Activated CD8-positive, alpha-beta memory T cell treated with anti-CD3 and anti-CD28 coated beads for 1 hour (primary cell): ENCODE results near the gene AFG3L2.

Source experiments
- DNase-seq, 2 donors: peaks; one replicate each; pipeline ENCODE4 v3.0.0-alpha.2; 2020; ENCODE audit warnings: low read depth in 1 of 2; ENCODE audit errors: extremely low read depth in 1 of 2

AFG3L2 gene

DNA sequence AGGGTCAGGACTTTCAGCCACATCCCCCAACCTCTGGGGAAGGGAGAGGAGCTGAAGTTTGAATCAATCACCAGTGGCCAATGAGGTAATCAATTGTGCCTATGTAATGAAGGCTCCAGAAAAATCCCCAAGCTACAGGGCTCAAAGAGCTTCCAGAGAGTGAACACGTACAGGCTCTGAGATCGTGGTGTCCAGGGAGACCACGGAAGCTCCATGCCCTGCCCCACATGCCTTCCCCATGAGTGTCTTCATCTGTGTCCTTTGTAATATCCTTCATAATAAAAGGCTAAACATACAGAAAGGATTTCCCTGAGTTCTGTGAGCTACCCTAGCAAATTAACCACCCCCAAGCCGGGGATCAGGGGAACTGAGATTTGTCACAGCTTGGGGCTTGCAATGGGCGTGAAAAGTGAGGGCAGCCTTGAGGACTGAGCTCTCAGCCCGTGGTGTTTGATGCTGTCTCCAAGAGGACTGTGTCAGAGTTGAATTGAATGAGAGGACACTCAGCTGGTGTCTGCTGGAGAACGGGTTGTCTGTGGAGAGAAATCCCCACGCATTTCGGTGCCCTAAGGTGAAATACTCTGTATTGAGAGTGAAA lies 94.5 kb downstream of the AFG3L2 start:
- DNase-seq: no peak

DNA sequence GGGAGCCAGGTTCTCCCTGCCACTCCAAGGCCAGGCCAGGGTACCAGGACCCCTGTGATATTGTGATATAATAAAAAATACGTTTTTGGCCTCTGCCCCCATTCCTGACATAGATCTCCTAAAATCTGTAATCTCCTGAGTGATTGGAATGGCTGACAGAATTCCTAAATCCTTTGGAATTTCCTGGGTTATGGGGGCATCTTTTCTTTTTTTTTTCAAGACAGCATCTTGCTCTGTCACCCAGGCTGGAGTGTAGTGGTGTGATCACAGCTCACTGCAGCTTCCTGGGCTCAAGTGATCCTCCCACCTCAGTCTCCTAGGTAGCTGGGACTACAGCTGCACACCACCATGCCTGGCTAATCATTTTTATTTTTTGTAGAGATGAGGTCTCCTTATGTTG lies 95.2 kb downstream of the AFG3L2 start:
- no peak for DNase-seq

DNA sequence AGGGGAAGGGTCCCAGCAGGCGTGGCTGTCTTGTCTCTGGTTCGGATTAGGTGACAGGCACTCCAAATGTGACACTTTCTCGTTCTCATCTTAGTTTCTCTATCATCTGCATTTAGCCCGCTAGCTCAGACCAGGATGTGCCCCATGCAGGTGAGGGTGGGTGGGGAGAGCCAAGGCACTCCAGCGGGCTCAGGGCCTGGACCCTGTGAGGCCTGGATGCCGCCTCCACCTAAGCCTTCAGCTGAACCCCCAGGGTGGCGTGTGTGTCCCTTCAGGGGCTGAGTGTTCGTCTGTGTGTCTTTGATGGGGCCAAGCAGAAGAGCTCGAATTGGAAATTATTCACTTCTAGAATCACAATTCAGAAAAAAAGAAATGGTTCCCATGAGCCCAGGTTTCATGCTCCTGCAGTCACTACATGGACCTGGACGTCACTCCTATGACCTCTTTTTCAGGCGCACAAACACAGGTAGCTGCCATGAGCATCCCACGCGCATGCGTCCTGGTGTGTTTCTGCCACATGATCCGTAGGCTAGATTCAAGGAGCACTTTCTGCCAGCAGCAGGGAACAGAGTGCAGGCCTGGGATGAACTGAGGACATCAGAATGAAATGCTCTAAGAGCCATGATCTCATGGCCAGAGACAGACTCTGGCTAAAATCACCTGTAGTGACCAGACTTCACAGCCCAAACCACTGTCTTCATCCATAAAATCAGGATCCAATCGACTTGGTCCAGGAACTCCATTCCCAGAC lies 97.1 kb downstream of the AFG3L2 start:
- DNase-seq: no peak
